ENCODE results near the gene SPAG17. TPM values are rescaled to one million over a fixed set of nuclear protein-coding genes. Genes with fewer than 3 reads are reported as not detected.
"Not testable (repeated sequence)": the region's sequence is repeated elsewhere in the genome, so short reads cannot be mapped to it uniquely, and the experiment has no call there.

SPAG17 gene
- total RNA-seq, 1 experiment from 2014 or later: not detected

- Histone ChIP-seq H3K4me3 (peak within 1 kb of the TSS; percentile 100), H3K27me3 (no peaks in the 10 kb centered on the region), H3K9me3 (no peaks in the 10 kb centered on the region), H3K36me3 (peaks cover 27% of the 10 kb centered on the region)
- peak; percentile 99 for DNase-seq
These were observed 255.5 kb downstream of the SPAG17 start, which contains the start of the genes GDAP2 and WDR3 for GRCh38 chr1:117929343-117930172. Gene GDAP2, minus strand, starts transcription at chr1:117929621. Its CDS starts 9,264 bp downstream, at chr1:117920357. Gene WDR3, plus strand, starts transcription at chr1:117929739. Its CDS starts 3,581 bp downstream, at chr1:117933320.

DNA sequence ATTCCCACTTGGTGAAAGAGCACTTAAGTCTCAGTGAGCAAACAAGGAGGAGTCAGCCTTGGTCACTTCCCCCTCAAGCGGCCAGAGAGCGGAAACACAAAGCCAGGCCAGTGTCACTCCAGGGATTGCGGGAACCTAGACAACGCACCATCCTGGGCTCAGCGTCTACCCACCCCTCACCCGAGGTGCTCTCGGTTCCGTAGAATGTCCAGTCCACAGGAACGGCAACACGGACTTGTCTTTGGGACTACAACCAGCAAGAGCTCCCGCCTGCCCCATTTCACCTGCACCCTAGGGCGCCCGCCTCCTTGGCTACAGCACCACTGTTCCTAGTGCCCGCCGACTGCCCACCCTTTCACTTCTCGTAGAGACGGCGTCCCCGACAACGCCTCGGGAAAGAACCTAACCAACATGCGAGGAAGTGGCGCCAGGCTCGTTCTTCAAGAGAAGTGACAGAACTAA lies 256.1 kb downstream of the SPAG17 start:
- no peaks in the 10 kb centered on the region for H3K27me3 ChIP-seq
- H3K9me3 ChIP-seq: no peaks in the 10 kb centered on the region
- peak; percentile 60 for DNase-seq
- peak overlapping the region; percentile 100 for H3K4me3 ChIP-seq
- peaks cover 20% of the 10 kb centered on the region for H3K36me3 ChIP-seq

GRCh38 chr1:117925981-117926380 lies 259.0 kb downstream of the SPAG17 start:
- Histone ChIP-seq H3K4me3 (no peak overlapping the region), H3K9me3 (no peaks in the 10 kb centered on the region), H3K36me3 (no peaks in the 10 kb centered on the region; the same call in 1 of the 2 replicates), H3K27me3 (no peaks in the 10 kb centered on the region)
- DNase-seq: no peak

DNA sequence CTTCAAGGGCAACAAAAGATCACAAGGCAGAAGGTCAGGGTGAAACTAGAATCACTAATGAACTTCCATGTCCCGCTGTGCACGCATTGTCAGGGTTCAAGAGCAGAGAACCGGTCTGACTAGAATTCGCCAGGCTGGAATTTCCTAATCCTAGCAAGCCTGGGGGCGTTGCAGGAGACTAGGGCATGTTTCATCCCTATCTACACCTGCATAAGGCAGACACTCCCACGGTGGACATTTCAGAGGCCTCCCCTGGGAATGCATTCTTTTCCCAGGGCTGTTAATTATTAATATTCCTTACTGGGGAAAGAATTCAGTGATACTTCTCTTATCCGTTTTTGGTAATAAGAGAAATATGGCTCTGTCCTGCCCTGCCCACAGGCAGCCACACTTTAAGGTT lies 262.3 kb downstream of the SPAG17 start:
- DNase-seq, H3K4me3 ChIP-seq, H3K9me3 ChIP-seq: not testable (repeated sequence)

GRCh38 chr1:117921991-117922390 lies 263.0 kb downstream of the SPAG17 start:
- Histone ChIP-seq H3K4me3 (no peak overlapping the region), H3K27me3 (no peaks in the 10 kb centered on the region), H3K36me3 (peaks cover 30% of the 10 kb centered on the region), H3K9me3 (no peaks in the 10 kb centered on the region)
- DNase-seq: no peak

More for the DNA sequence above, 262.3 kb downstream of the SPAG17 start:
- peaks cover 22% of the 10 kb centered on the region for H3K36me3 ChIP-seq
- not testable (repeated sequence) for H3K27me3 ChIP-seq

DNA sequence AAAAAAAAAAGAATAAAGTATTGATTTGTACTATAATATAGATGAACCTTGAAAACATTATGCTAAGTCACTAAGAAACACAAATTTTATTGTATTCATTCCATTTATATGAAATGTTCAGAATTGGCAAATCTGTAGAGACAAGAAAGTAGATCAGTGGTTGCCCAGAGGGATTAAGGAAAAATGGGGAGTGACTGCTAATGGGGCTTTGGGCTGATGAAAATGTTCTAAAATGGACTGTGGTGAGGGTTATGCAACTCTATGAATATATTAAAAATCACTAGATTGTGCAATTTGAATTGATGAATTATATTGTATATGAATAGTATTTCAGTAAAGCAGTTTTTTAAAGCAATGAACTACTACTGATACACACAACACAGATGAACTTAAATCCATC lies 265.7 kb downstream of the SPAG17 start:
- Histone ChIP-seq H3K36me3 (peaks cover 51% of the 10 kb centered on the region), H3K4me3 (no peak overlapping the region), H3K27me3 (no peaks in the 10 kb centered on the region), H3K9me3 (no peaks in the 10 kb centered on the region)
- no peak for DNase-seq

GRCh38 chr1:117911051-117911450 lies 274.0 kb downstream of the SPAG17 start:
- Histone ChIP-seq H3K36me3 (peaks cover 45% of the 10 kb centered on the region), H3K9me3 (no peaks in the 10 kb centered on the region), H3K4me3 (no peak overlapping the region), H3K27me3 (no peaks in the 10 kb centered on the region)
- DNase-seq: no peak

DNA sequence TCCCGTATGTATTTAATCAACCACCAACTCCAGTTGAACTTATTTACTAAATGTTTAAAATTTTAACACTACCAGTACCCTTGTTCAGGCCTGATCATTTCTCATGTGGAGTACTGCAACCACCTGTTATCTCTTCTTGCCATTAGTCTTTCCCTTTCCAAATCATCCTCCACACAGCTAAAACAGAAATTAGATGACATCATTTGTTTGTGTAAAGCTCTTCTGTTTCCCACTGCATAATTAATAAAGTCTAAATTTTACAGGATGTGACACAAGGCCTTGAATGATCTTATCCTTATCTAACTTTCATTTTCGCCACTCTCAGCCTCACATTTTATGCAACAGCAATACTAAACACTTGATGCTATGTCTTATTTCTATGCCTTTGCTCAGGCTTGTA lies 280.0 kb downstream of the SPAG17 start:
- peaks cover 35% of the 10 kb centered on the region for H3K36me3 ChIP-seq
- no peaks in the 10 kb centered on the region for H3K9me3 ChIP-seq

GRCh38 chr1:117904485-117904884 lies 280.5 kb downstream of the SPAG17 start:
- Histone ChIP-seq H3K4me3 (no peak overlapping the region), H3K27me3 (no peaks in the 10 kb centered on the region), H3K9me3 (no peaks in the 10 kb centered on the region), H3K36me3 (peaks cover 31% of the 10 kb centered on the region)
- DNase-seq: no peak

More for the DNA sequence above, 280.0 kb downstream of the SPAG17 start:
- no peak for DNase-seq
- Histone ChIP-seq H3K4me3 (no peak overlapping the region), H3K27me3 (no peaks in the 10 kb centered on the region)

Measured in MG63 (cell line).